Gastroesophageal sphincter (tissue), 3 donors: ENCODE results near the gene ZBTB32.

ENCODE experiments used
- POLR2AphosphoS5 ChIP-seq: sonication (generic); formaldehyde crosslinking; IDR thresholded peaks from one replicate; pipeline ENCODE4 v1.6.1; 2017; ENCODE audit warnings: antibody characterized with exemption
- TF ChIP-seq, protein P1 (sequence below), 4 experiments: fragments of 200-600 bp in 2 of 4; fragments of 450-650 bp in 2 of 4; sonication (generic) in 1 of 4; IDR thresholded peaks; one replicate each; pipeline ENCODE4 v1.5.1; 2017 to 2019; ENCODE audit warnings: antibody characterized with exemption in 4 of 4, mild to moderate bottlenecking in 2 of 4, moderate library complexity in 2 of 4

DNA sequence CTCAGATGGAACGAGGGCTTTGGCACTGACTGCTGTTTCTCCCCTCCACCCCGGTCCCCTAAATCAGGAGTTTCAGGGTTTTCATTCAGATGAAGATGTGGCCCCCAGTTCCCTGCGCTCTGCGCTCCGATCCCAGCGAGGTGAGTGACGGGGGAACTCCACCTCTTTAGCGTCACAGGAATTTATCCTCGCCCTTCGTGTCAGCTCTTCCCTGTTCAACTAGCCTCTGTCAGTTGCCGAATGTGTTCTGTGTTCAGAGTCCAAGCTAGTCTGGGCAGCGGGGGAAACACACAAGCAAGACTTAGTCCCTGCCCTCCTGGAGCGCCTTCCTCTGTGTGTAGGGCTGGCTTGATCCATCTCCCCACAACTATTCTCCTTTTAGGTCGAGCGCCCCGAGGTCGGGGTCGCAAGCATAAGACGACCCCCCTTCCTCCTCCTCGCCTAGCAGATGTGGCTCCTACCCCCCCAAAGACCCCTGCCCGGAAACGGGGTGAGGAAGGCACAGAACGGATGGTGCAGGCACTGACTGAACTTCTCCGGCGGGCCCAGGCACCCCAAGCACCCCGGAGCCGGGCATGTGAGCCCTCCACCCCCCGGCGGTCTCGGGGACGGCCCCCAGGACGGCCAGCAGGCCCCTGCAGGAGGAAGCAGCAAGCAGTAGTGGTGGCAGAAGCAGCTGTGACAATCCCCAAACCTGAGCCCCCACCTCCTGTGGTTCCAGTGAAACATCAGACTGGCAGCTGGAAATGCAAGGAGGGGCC lies 15.2 kb downstream of the ZBTB32 start:
- no peak for TF ChIP-seq POLR2AphosphoS5
- TF ChIP-seq, protein P1, sequence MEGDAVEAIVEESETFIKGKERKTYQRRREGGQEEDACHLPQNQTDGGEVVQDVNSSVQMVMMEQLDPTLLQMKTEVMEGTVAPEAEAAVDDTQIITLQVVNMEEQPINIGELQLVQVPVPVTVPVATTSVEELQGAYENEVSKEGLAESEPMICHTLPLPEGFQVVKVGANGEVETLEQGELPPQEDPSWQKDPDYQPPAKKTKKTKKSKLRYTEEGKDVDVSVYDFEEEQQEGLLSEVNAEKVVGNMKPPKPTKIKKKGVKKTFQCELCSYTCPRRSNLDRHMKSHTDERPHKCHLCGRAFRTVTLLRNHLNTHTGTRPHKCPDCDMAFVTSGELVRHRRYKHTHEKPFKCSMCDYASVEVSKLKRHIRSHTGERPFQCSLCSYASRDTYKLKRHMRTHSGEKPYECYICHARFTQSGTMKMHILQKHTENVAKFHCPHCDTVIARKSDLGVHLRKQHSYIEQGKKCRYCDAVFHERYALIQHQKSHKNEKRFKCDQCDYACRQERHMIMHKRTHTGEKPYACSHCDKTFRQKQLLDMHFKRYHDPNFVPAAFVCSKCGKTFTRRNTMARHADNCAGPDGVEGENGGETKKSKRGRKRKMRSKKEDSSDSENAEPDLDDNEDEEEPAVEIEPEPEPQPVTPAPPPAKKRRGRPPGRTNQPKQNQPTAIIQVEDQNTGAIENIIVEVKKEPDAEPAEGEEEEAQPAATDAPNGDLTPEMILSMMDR (IDR thresholded peaks at IDR 0.05): no peak
